BLaER1 (cell line): ENCODE data around the gene SND1.

ENCODE experiments used
- H3K27ac ChIP-seq: shearing (Covaris generic); formaldehyde crosslinking; 2 replicates; pipeline ENCODE4 v1.8.1; 2022
- H3K27me3 ChIP-seq: shearing (Covaris generic); formaldehyde crosslinking; 2 replicates; pipeline ENCODE4 v1.8.1; 2022
- H3K36me3 ChIP-seq: shearing (Covaris generic); formaldehyde crosslinking; 2 replicates; pipeline ENCODE4 v1.8.1; 2022
- H3K4me1 ChIP-seq: shearing (Covaris generic); formaldehyde crosslinking; 2 replicates; pipeline ENCODE4 v1.8.1; 2022
- H3K4me2 ChIP-seq: shearing (Covaris generic); formaldehyde crosslinking; 2 replicates; pipeline ENCODE4 v1.8.1; 2022
- H3K4me3 ChIP-seq: shearing (Covaris generic); formaldehyde crosslinking; 2 replicates; pipeline ENCODE4 v1.8.1; 2022
- H3K9ac ChIP-seq: shearing (Covaris generic); formaldehyde crosslinking; 2 replicates; pipeline ENCODE4 v1.8.1; 2022
- H3K9me3 ChIP-seq: shearing (Covaris generic); formaldehyde crosslinking; 2 replicates; pipeline ENCODE4 v1.8.1; 2022
- H4K20me1 ChIP-seq: shearing (Covaris generic); formaldehyde crosslinking; 2 replicates; pipeline ENCODE4 v1.8.1; 2022
- Cebpa-rat ChIP-seq: shearing (Covaris generic); IDR thresholded peaks from 2 replicates; pipeline ENCODE4 v1.8.1; 2022

The SND1 gene

GRCh38 chr7:128091106-128091505, 439.1 kb downstream of the SND1 start:
- Histone ChIP-seq H3K9ac (no peak overlapping the region), H3K36me3 (peaks cover 100% of the 10 kb centered on the region), H3K9me3 (no peaks in the 10 kb centered on the region), H3K4me3 (no peak overlapping the region), H3K27ac (no peak overlapping the region), H4K20me1 (no peaks in the 10 kb centered on the region), H3K4me2 (no peak overlapping the region), H3K27me3 (no peaks in the 10 kb centered on the region), H3K4me1 (peaks cover 15% of the 10 kb centered on the region; the same call in 1 of the 2 replicates)
- no peak for TF ChIP-seq Cebpa-rat

- TF ChIP-seq Cebpa-rat = no peak
- Histone ChIP-seq H3K36me3 (peaks cover 98% of the 10 kb centered on the region), H4K20me1 (no peaks in the 10 kb centered on the region), H3K4me2 (no peak overlapping the region), H3K27ac (no peak overlapping the region), H3K4me1 (peaks cover 19% of the 10 kb centered on the region; the same call in 1 of the 2 replicates), H3K4me3 (no peak overlapping the region), H3K9ac (no peak overlapping the region), H3K9me3 (no peaks in the 10 kb centered on the region), H3K27me3 (no peaks in the 10 kb centered on the region)
Observed at GRCh38 chr7:128092221-128092620, 440.2 kb downstream of the SND1 start.

GRCh38 chr7:128093614-128094570, 441.9 kb downstream of the SND1 start:
- no peak for TF ChIP-seq Cebpa-rat
- H3K36me3 ChIP-seq = peaks cover 84% of the 10 kb centered on the region
- H4K20me1 ChIP-seq = no peaks in the 10 kb centered on the region
- H3K4me2 ChIP-seq = no peak overlapping the region
- H3K9ac ChIP-seq = no peak overlapping the region
- no peak overlapping the region for H3K27ac ChIP-seq
- H3K27me3 ChIP-seq = no peaks in the 10 kb centered on the region
- H3K9me3 ChIP-seq = no peaks in the 10 kb centered on the region
- no peak overlapping the region for H3K4me3 ChIP-seq
- peaks cover 19% of the 10 kb centered on the region; the same call in 1 of the 2 replicates for H3K4me1 ChIP-seq

- H3K36me3 ChIP-seq = peaks cover 76% of the 10 kb centered on the region
- no peak overlapping the region for H3K27ac ChIP-seq
- no peak overlapping the region for H3K4me2 ChIP-seq
Observed at GRCh38 chr7:128094686-128095085, 442.7 kb downstream of the SND1 start.

GRCh38 chr7:128097211-128097731, 445.3 kb downstream of the SND1 start:
- H3K4me2 ChIP-seq = no peak overlapping the region
- no peaks in the 10 kb centered on the region for H3K27me3 ChIP-seq
- no peaks in the 10 kb centered on the region for H4K20me1 ChIP-seq
- no peak overlapping the region for H3K27ac ChIP-seq
- H3K9me3 ChIP-seq = no peaks in the 10 kb centered on the region
- peaks cover 51% of the 10 kb centered on the region for H3K36me3 ChIP-seq
- H3K4me3 ChIP-seq = no peak overlapping the region
- no peak for TF ChIP-seq Cebpa-rat
- H3K9ac ChIP-seq = no peak overlapping the region
- H3K4me1 ChIP-seq = peaks cover 26% of the 10 kb centered on the region; the same call in 1 of the 2 replicates

More at GRCh38 chr7:128094686-128095085, 442.7 kb downstream of the SND1 start:
- Histone ChIP-seq H3K9ac (no peak overlapping the region), H3K4me3 (no peak overlapping the region), H3K4me1 (peaks cover 19% of the 10 kb centered on the region; the same call in 1 of the 2 replicates), H3K27me3 (no peaks in the 10 kb centered on the region), H3K9me3 (no peaks in the 10 kb centered on the region), H4K20me1 (no peaks in the 10 kb centered on the region)
- no peak for TF ChIP-seq Cebpa-rat

GRCh38 chr7:128098629-128099028, 446.6 kb downstream of the SND1 start:
- Histone ChIP-seq H3K9me3 (no peaks in the 10 kb centered on the region), H3K9ac (no peak overlapping the region), H3K4me2 (no peak overlapping the region), H3K4me1 (peaks cover 29% of the 10 kb centered on the region), H3K36me3 (peaks cover 37% of the 10 kb centered on the region), H3K27ac (no peak overlapping the region), H3K4me3 (no peak overlapping the region), H4K20me1 (no peaks in the 10 kb centered on the region), H3K27me3 (no peaks in the 10 kb centered on the region)
- no peak for TF ChIP-seq Cebpa-rat

- Histone ChIP-seq H4K20me1 (no peaks in the 10 kb centered on the region), H3K9ac (no peak overlapping the region), H3K27ac (no peak overlapping the region), H3K4me3 (no peak overlapping the region), H3K4me1 (peaks cover 32% of the 10 kb centered on the region), H3K36me3 (peaks cover 31% of the 10 kb centered on the region), H3K4me2 (no peak overlapping the region), H3K27me3 (no peaks in the 10 kb centered on the region), H3K9me3 (no peaks in the 10 kb centered on the region)
- TF ChIP-seq Cebpa-rat = no peak
Observed at GRCh38 chr7:128099204-128099671, 447.2 kb downstream of the SND1 start.

GRCh38 chr7:128100225-128100948, 448.4 kb downstream of the SND1 start:
- no peak overlapping the region for H3K9ac ChIP-seq
- H3K27ac ChIP-seq = no peak overlapping the region
- H3K4me1 ChIP-seq = peaks cover 43% of the 10 kb centered on the region
- no peaks in the 10 kb centered on the region for H4K20me1 ChIP-seq
- no peak overlapping the region for H3K4me3 ChIP-seq
- no peaks in the 10 kb centered on the region for H3K27me3 ChIP-seq
- no peaks in the 10 kb centered on the region for H3K9me3 ChIP-seq
- peaks cover 19% of the 10 kb centered on the region for H3K36me3 ChIP-seq
- TF ChIP-seq Cebpa-rat = no peak
- H3K4me2 ChIP-seq = no peak overlapping the region

GRCh38 chr7:128100949-128101713, 449.1 kb downstream of the SND1 start:
- H3K4me2 ChIP-seq = no peak overlapping the region
- no peak for TF ChIP-seq Cebpa-rat
- no peak overlapping the region for H3K9ac ChIP-seq
- no peaks in the 10 kb centered on the region for H3K27me3 ChIP-seq
- H3K4me1 ChIP-seq = peaks cover 49% of the 10 kb centered on the region
- H3K4me3 ChIP-seq = no peak overlapping the region
- H4K20me1 ChIP-seq = no peaks in the 10 kb centered on the region
- H3K27ac ChIP-seq = no peak overlapping the region
- H3K9me3 ChIP-seq = no peaks in the 10 kb centered on the region
- H3K36me3 ChIP-seq = peaks cover 12% of the 10 kb centered on the region
